Heart left ventricle (tissue), 13 donors: ENCODE measurements around the gene KIF13A.

Experiments used
- CTCF ChIP-seq, 12 donors: fragments of 200-600 bp; sonication (generic) in 4 of 12; IDR thresholded peaks; one replicate each; pipeline versions ENCODE4 v1.5.0 to v1.8.0; 2018 to 2022; ENCODE audit warnings: antibody characterized with exemption in 12 of 12, mild to moderate bottlenecking in 5 of 12
- POLR2A ChIP-seq, 2 donors: fragments of 450-650 bp; IDR thresholded peaks; one replicate each; pipeline ENCODE4 v1.6.1; 2017; ENCODE audit warnings: antibody characterized with exemption in 2 of 2, mild to moderate bottlenecking in 2 of 2, moderate library complexity in 2 of 2
- donor health status: ischemic (EF 13 %, LVEDD 7.1; RV severe dilation, severe dysfunction).
- donor health status: DM: no; HTN: yes; CAD: no.
- donor health status: DM: no; HTN: no; CAD: no.
- donor health status: ischemic (EF 25% LVEDD 6.9; RV normal size, moderate dysfunction).
- donor health status: ischemic (EF 25% LVEDD 5.7; RV mildly dilated, moderate dysfunction).
- donor health status: ischemic (EF 35%, LVEDD 5.7; RV mildly dilated, moderate dysfunction).
- donor health status: nonischemic (EF 11% LVEDD 7.7; RV severe dilation, severe dysfunction).
- donor health status: DM: yes; HTN: yes; CAD: no.
- donor health status: PGD.
- donor health status: ischemic (EF 29% LVEDD 5.4; RV normal size, mild dysfunction).
- donor health status: nonischemic (EF 23%, LVEDD 6.1; RV moderate dilation, normal function).

GRCh38 chr6:17851720-17852161, 135.7 kb downstream of the KIF13A start:
- TF ChIP-seq CTCF (IDR thresholded peaks at IDR 0.05) (no peak), POLR2A (IDR thresholded peaks at IDR 0.05) (no peak)
